Mesenchymal stem cell (in vitro differentiated cells and primary cell): ENCODE results near the gene FNIP2.

ENCODE experiments used
- DNase-seq: peaks from one replicate; pipeline ENCODE4 v3.0.0-alpha.2; 2013
- H2AFZ ChIP-seq: one replicate; pipeline ENCODE4 v1.6.1; 2013; ENCODE audit warnings: low read depth, mild to moderate bottlenecking, control low read depth, inconsistent platforms, low read length, moderate library complexity
- H2AK5ac ChIP-seq: 2 replicates; pipeline ENCODE4 v1.6.1; 2013; ENCODE audit warnings: low read length, moderate library complexity, mild to moderate bottlenecking, inconsistent platforms; ENCODE audit not compliant: severe bottlenecking
- H2BK120ac ChIP-seq: one replicate; pipeline ENCODE4 v1.6.1; 2013; ENCODE audit warnings: low read depth, mild to moderate bottlenecking, inconsistent platforms, low read length, moderate library complexity
- H2BK12ac ChIP-seq, 2 experiments: one replicate each; pipeline ENCODE4 v1.6.1; 2013; ENCODE audit warnings: inconsistent platforms in 2 of 2, low read length in 2 of 2, mild to moderate bottlenecking in 2 of 2, moderate library complexity in 2 of 2, control low read depth in 1 of 2
- H2BK15ac ChIP-seq: one replicate; pipeline ENCODE4 v1.6.1; 2013; ENCODE audit warnings: mild to moderate bottlenecking, low read depth, inconsistent platforms; ENCODE audit not compliant: poor library complexity, severe bottlenecking
- H2BK5ac ChIP-seq: 2 replicates; pipeline ENCODE4 v1.6.1; 2013; ENCODE audit warnings: low read depth, mild to moderate bottlenecking, low read length, control low read depth, inconsistent platforms; ENCODE audit not compliant: poor library complexity, severe bottlenecking
- H3K14ac ChIP-seq, 2 experiments: one replicate each; pipeline ENCODE4 v1.6.1; 2013; ENCODE audit warnings: inconsistent platforms in 2 of 2, low read length in 2 of 2, control low read depth in 1 of 2, mild to moderate bottlenecking in 1 of 2, moderate library complexity in 1 of 2
- H3K18ac ChIP-seq, 2 experiments: one replicate each; pipeline ENCODE4 v1.6.1; 2013; ENCODE audit warnings: inconsistent platforms in 2 of 2, low read length in 2 of 2, control low read depth in 1 of 2, low read depth in 1 of 2, mild to moderate bottlenecking in 1 of 2
- H3K23ac ChIP-seq, 2 experiments: one replicate each; pipeline ENCODE4 v1.6.1; 2013; ENCODE audit warnings: inconsistent platforms in 2 of 2, low read length in 2 of 2, mild to moderate bottlenecking in 2 of 2, moderate library complexity in 2 of 2, control low read depth in 1 of 2
- H3K27ac ChIP-seq: 2 replicates; pipeline ENCODE4 v1.5.1; 2013; ENCODE audit warnings: mild to moderate bottlenecking, moderate library complexity, low read length, control low read depth, inconsistent platforms; ENCODE audit not compliant: poor library complexity, severe bottlenecking
- H3K27me3 ChIP-seq, 2 experiments: 2 replicates each; pipeline versions ENCODE4 v1.6.1 to v1.7.0; 2013; ENCODE audit warnings: low read length in 2 of 2, mild to moderate bottlenecking in 2 of 2, moderate library complexity in 2 of 2, control low read depth in 1 of 2, inconsistent platforms in 1 of 2; ENCODE audit not compliant: control insufficient read depth in 1 of 2, insufficient read depth in 1 of 2
- H3K36me3 ChIP-seq, 2 experiments: 2 replicates each; pipeline versions ENCODE4 v1.6.1 to v1.7.0; 2013; ENCODE audit warnings: low read length in 2 of 2, control low read depth in 1 of 2, inconsistent platforms in 1 of 2, low read depth in 1 of 2, mild to moderate bottlenecking in 1 of 2; ENCODE audit not compliant: insufficient read depth in 2 of 2, control insufficient read depth in 1 of 2
- H3K4ac ChIP-seq, 2 experiments: one replicate each; pipeline ENCODE4 v1.6.1; 2013; ENCODE audit warnings: inconsistent platforms in 2 of 2, low read length in 2 of 2, mild to moderate bottlenecking in 2 of 2, moderate library complexity in 2 of 2, control low read depth in 1 of 2, low read depth in 1 of 2
- H3K4me1 ChIP-seq: 2 replicates; pipeline ENCODE4 v1.6.1; 2013; ENCODE audit warnings: low read depth, low read length, control low read depth; ENCODE audit not compliant: control insufficient read depth, insufficient read depth
- H3K4me2 ChIP-seq: 2 replicates; pipeline ENCODE4 v1.6.1; 2013; ENCODE audit warnings: low read length, mild to moderate bottlenecking, inconsistent platforms; ENCODE audit not compliant: poor library complexity, severe bottlenecking
- H3K4me3 ChIP-seq, 2 experiments: 2 replicates each; pipeline versions ENCODE4 v1.5.1 to v1.7.0; 2013; ENCODE audit warnings: low read length in 2 of 2, mild to moderate bottlenecking in 2 of 2, control low read depth in 1 of 2, low read depth in 1 of 2; ENCODE audit not compliant: insufficient read depth in 1 of 2
- H3K79me1 ChIP-seq: replicated peaks from 2 replicates; pipeline ENCODE4 v1.6.1; 2013; ENCODE audit warnings: mild to moderate bottlenecking, control low read depth, low read length, inconsistent platforms; ENCODE audit not compliant: poor library complexity, severe bottlenecking
- H3K9ac ChIP-seq: 2 replicates; pipeline ENCODE4 v1.7.0; 2013; ENCODE audit warnings: mild to moderate bottlenecking, low read length, moderate library complexity
- H3K9me3 ChIP-seq: 2 replicates; pipeline ENCODE4 v1.7.0; 2013; ENCODE audit warnings: mild to moderate bottlenecking, low read length; ENCODE audit not compliant: control insufficient read depth
- H4K8ac ChIP-seq: one replicate; pipeline ENCODE4 v1.6.1; 2013; ENCODE audit warnings: inconsistent platforms, mild to moderate bottlenecking, low read length, moderate library complexity
- H4K91ac ChIP-seq: one replicate; pipeline ENCODE4 v1.6.1; 2013; ENCODE audit warnings: mild to moderate bottlenecking, low read length, inconsistent platforms
- WGBS: methylation state at CpG from one replicate; pipeline ENCODE4 v1.1.7; 2013; ENCODE audit warnings: mixed read lengths; 5-methylcytosine and 5-hydroxymethylcytosine counted together

Gene FNIP2

GRCh38 chr4:158801066-158801465, 32.2 kb downstream of the FNIP2 start:
- no peak overlapping the region for H2BK5ac ChIP-seq
- H3K27ac ChIP-seq = no peak overlapping the region
- peak overlapping the region; percentile 18 for H4K91ac ChIP-seq
- H3K4me3 ChIP-seq = no peak overlapping the region
- H3K4me1 ChIP-seq = peaks cover 10% of the 10 kb centered on the region
- no peak overlapping the region for H3K9ac ChIP-seq
- DNase-seq = no peak
- H3K4me2 ChIP-seq = no peak overlapping the region
- no peak overlapping the region for H2AK5ac ChIP-seq
- no peak overlapping the region for H3K23ac ChIP-seq
- no peak overlapping the region for H2AFZ ChIP-seq
- H3K79me1 ChIP-seq = peaks cover 27% of the 10 kb centered on the region
- no peak overlapping the region for H3K4ac ChIP-seq
- H3K18ac ChIP-seq = peak overlapping the region in 1 of 2 experiments; percentile 80
- H3K27me3 ChIP-seq = no peaks in the 10 kb centered on the region
- H3K14ac ChIP-seq = no peak overlapping the region
- H4K8ac ChIP-seq = no peak overlapping the region
- 66% methylated on average over 4 of the region's 4 CpGs for WGBS
- H2BK120ac ChIP-seq = no peak overlapping the region
- no peak overlapping the region for H2BK15ac ChIP-seq
- no peaks in the 10 kb centered on the region for H3K9me3 ChIP-seq
- H2BK12ac ChIP-seq = peak overlapping the region in 1 of 2 experiments; percentile 75
- peaks cover 0 to 3% of the 10 kb centered on the region in 2 experiments for H3K36me3 ChIP-seq

- no peak overlapping the region for H3K23ac ChIP-seq
- no peak overlapping the region for H3K9ac ChIP-seq
- no peak for DNase-seq
- H3K4me1 ChIP-seq = peaks cover 9% of the 10 kb centered on the region
- 100% methylated on average over 3 of the region's 3 CpGs for WGBS
- H4K8ac ChIP-seq = no peak overlapping the region
- no peak overlapping the region for H2BK120ac ChIP-seq
- no peak overlapping the region for H2BK15ac ChIP-seq
- H3K18ac ChIP-seq = no peak overlapping the region
- no peaks in the 10 kb centered on the region for H3K27me3 ChIP-seq
- peaks cover 29% of the 10 kb centered on the region for H3K79me1 ChIP-seq
- peaks cover 0 to 3% of the 10 kb centered on the region in 2 experiments for H3K36me3 ChIP-seq
- H3K4ac ChIP-seq = no peak overlapping the region
- H2AFZ ChIP-seq = no peak overlapping the region
- H4K91ac ChIP-seq = no peak overlapping the region
- H2AK5ac ChIP-seq = no peak overlapping the region
- no peaks in the 10 kb centered on the region for H3K9me3 ChIP-seq
- H3K4me2 ChIP-seq = no peak overlapping the region
- no peak overlapping the region for H2BK5ac ChIP-seq
- H2BK12ac ChIP-seq = peak overlapping the region in 1 of 2 experiments; percentile 75
- no peak overlapping the region for H3K27ac ChIP-seq
- H3K14ac ChIP-seq = no peak overlapping the region
- H3K4me3 ChIP-seq = no peak overlapping the region
These were observed 32.9 kb downstream of the FNIP2 start for GRCh38 chr4:158801677-158802076.

- no peak overlapping the region for H2AK5ac ChIP-seq
- H3K4me1 ChIP-seq = peaks cover 10% of the 10 kb centered on the region
- H2BK12ac ChIP-seq = no peak overlapping the region
- no peak for DNase-seq
- H3K23ac ChIP-seq = no peak overlapping the region
- no peaks in the 10 kb centered on the region for H3K9me3 ChIP-seq
- no peak overlapping the region for H2AFZ ChIP-seq
- H2BK120ac ChIP-seq = no peak overlapping the region
- no peak overlapping the region for H3K18ac ChIP-seq
- H4K91ac ChIP-seq = no peak overlapping the region
- WGBS = 93% methylated on average over 1 of the region's 1 CpG
- no peak overlapping the region for H3K4me2 ChIP-seq
- no peak overlapping the region for H3K4me3 ChIP-seq
- no peak overlapping the region for H2BK15ac ChIP-seq
- no peak overlapping the region for H2BK5ac ChIP-seq
- no peak overlapping the region for H3K9ac ChIP-seq
- H3K36me3 ChIP-seq = no peaks in the 10 kb centered on the region
- H3K27me3 ChIP-seq = no peaks in the 10 kb centered on the region
- H3K79me1 ChIP-seq = peaks cover 25% of the 10 kb centered on the region
- no peak overlapping the region for H3K14ac ChIP-seq
- no peak overlapping the region for H3K27ac ChIP-seq
- no peak overlapping the region for H3K4ac ChIP-seq
- no peak overlapping the region for H4K8ac ChIP-seq
These were observed 34.1 kb downstream of the FNIP2 start for GRCh38 chr4:158802914-158803313.

GRCh38 chr4:158805635-158806471, 37.0 kb downstream of the FNIP2 start:
- peak overlapping the region; percentile 19 for H2AFZ ChIP-seq
- H2BK120ac ChIP-seq = no peak overlapping the region
- H3K27me3 ChIP-seq = no peaks in the 10 kb centered on the region
- no peak overlapping the region for H3K4me3 ChIP-seq
- H3K79me1 ChIP-seq = peaks cover 24% of the 10 kb centered on the region
- H3K4me2 ChIP-seq = no peak overlapping the region
- H4K91ac ChIP-seq = peak overlapping the region; percentile 34
- peak overlapping the region; percentile 8 to 37 for H3K18ac ChIP-seq
- WGBS = 91% methylated on average over 9 of the region's 10 CpGs
- no peak overlapping the region for H2BK15ac ChIP-seq
- peak overlapping the region in 1 of 2 experiments; percentile 47 for H3K4ac ChIP-seq
- no peak overlapping the region for H3K9ac ChIP-seq
- no peak overlapping the region for H2BK5ac ChIP-seq
- no peak overlapping the region for H4K8ac ChIP-seq
- peaks cover 10% of the 10 kb centered on the region for H3K4me1 ChIP-seq
- peak; percentile 79 for DNase-seq
- no peak overlapping the region for H3K27ac ChIP-seq
- H3K36me3 ChIP-seq = no peaks in the 10 kb centered on the region
- H2BK12ac ChIP-seq = peak overlapping the region in 1 of 2 experiments; percentile 38
- no peak overlapping the region for H3K14ac ChIP-seq
- H3K23ac ChIP-seq = no peak overlapping the region
- no peaks in the 10 kb centered on the region for H3K9me3 ChIP-seq
- no peak overlapping the region for H2AK5ac ChIP-seq
